Mesothelial cell of epicardium (in vitro differentiated cells): Measurements from ENCODE around the gene PALM2AKAP2. TPM values are rescaled to one million over a fixed set of nuclear protein-coding genes. Genes with fewer than 3 reads are reported as not detected.

Experiments used
- DNase-seq, 2 experiments: peaks; one replicate each; pipeline ENCODE4 v3.0.0; 2021; ENCODE audit warnings: low spot score in 2 of 2; ENCODE audit not compliant: unreplicated experiment in 2 of 2
- H3K27ac Mint-ChIP-seq: 2 replicates; pipeline ENCODE4 v1.8.0; 2021; ENCODE audit warnings: mixed read lengths
- H3K27me3 Mint-ChIP-seq: 2 replicates; pipeline ENCODE4 v1.8.0; 2021; ENCODE audit warnings: low read depth, mixed read lengths
- H3K36me3 Mint-ChIP-seq: 2 replicates; pipeline ENCODE4 v1.8.0; 2021; ENCODE audit warnings: mixed read lengths
- H3K4me1 Mint-ChIP-seq: 2 replicates; pipeline ENCODE4 v1.8.0; 2021; ENCODE audit warnings: mixed read lengths
- H3K4me3 Mint-ChIP-seq: 2 replicates; pipeline ENCODE4 v1.8.0; 2021; ENCODE audit warnings: mild to moderate bottlenecking, moderate library complexity, mixed read lengths
- H3K9me3 Mint-ChIP-seq: 2 replicates; pipeline ENCODE4 v1.8.0; 2021; ENCODE audit warnings: mixed read lengths
- CTCF ChIP-seq: fragments of 200-600 bp; sonication (generic); IDR thresholded peaks from one replicate; pipeline ENCODE4 v1.5.0; 2021; ENCODE audit warnings: antibody characterized with exemption; ENCODE audit not compliant: unreplicated experiment
- total RNA-seq: library from RNA; stranded (reverse); gene quantifications from 3 replicates; pipeline ENCODE4 v1.2.1, GENCODE V29; 2021

PALM2AKAP2 gene
- total RNA-seq, 1 donor from 2014 or later: 43.6 TPM

- peaks cover 5% of the 10 kb centered on the region for H3K9me3 Mint-ChIP-seq
- peaks cover 5% of the 10 kb centered on the region for H3K4me1 Mint-ChIP-seq
- H3K27ac Mint-ChIP-seq: no peak overlapping the region
- peaks cover 15% of the 10 kb centered on the region for H3K36me3 Mint-ChIP-seq
- DNase-seq: no peak
- no peaks in the 10 kb centered on the region for H3K27me3 Mint-ChIP-seq
- TF ChIP-seq CTCF: no peak
- no peak overlapping the region for H3K4me3 Mint-ChIP-seq
Observed at GRCh38 chr9:109812818-109813281, 32.9 kb downstream of the PALM2AKAP2 start.

- H3K4me3 Mint-ChIP-seq: no peak overlapping the region
- peaks cover under 1% of the 10 kb centered on the region for H3K9me3 Mint-ChIP-seq
- no peaks in the 10 kb centered on the region for H3K27me3 Mint-ChIP-seq
- H3K4me1 Mint-ChIP-seq: peaks cover 10% of the 10 kb centered on the region
- peaks cover 10% of the 10 kb centered on the region for H3K36me3 Mint-ChIP-seq
- H3K27ac Mint-ChIP-seq: no peak overlapping the region
- TF ChIP-seq CTCF: no peak
- no peak for DNase-seq
Observed at GRCh38 chr9:109813303-109813702, 33.3 kb downstream of the PALM2AKAP2 start.

- Mint-ChIP-seq H3K4me1 (peaks cover 13% of the 10 kb centered on the region), H3K36me3 (peaks cover 6% of the 10 kb centered on the region), H3K9me3 (no peaks in the 10 kb centered on the region), H3K27me3 (no peaks in the 10 kb centered on the region), H3K4me3 (no peak overlapping the region), H3K27ac (no peak overlapping the region)
- TF ChIP-seq CTCF: no peak
- DNase-seq: no peak
Observed at GRCh38 chr9:109813829-109814228, 33.8 kb downstream of the PALM2AKAP2 start.

- Mint-ChIP-seq H3K27ac (no peak overlapping the region), H3K9me3 (no peaks in the 10 kb centered on the region), H3K4me1 (peaks cover 14% of the 10 kb centered on the region), H3K36me3 (peaks cover 3% of the 10 kb centered on the region), H3K4me3 (no peak overlapping the region), H3K27me3 (no peaks in the 10 kb centered on the region)
- no peak for DNase-seq
- TF ChIP-seq CTCF: no peak
Observed at GRCh38 chr9:109815366-109815947, 35.5 kb downstream of the PALM2AKAP2 start.

- H3K27ac Mint-ChIP-seq: no peak overlapping the region
- DNase-seq: no peak
Observed at GRCh38 chr9:109816490-109816889, 36.5 kb downstream of the PALM2AKAP2 start.

More at GRCh38 chr9:109816490-109816889, 36.5 kb downstream of the PALM2AKAP2 start:
- Mint-ChIP-seq H3K27me3 (no peaks in the 10 kb centered on the region), H3K4me1 (peaks cover 14% of the 10 kb centered on the region), H3K36me3 (no peaks in the 10 kb centered on the region), H3K4me3 (no peak overlapping the region), H3K9me3 (no peaks in the 10 kb centered on the region)
- TF ChIP-seq CTCF: no peak
